Kidney tubule cell (primary cell): Measurements from ENCODE around the gene RFC3.

Source experiments
- DNase-seq: peaks from one replicate; pipeline ENCODE4 v3.0.0-alpha.2; 2018; ENCODE audit warnings: low spot score

RFC3 gene

GRCh38 chr13:33868343-33868994, 50.5 kb downstream of the RFC3 start:
- peak; percentile 33 for DNase-seq

- peak; percentile 82 for DNase-seq
These were observed 51.1 kb downstream of the RFC3 start for GRCh38 chr13:33869005-33869404.

GRCh38 chr13:33870046-33870668, 52.2 kb downstream of the RFC3 start:
- DNase-seq: no peak

- DNase-seq: no peak
These were observed 53.5 kb downstream of the RFC3 start for GRCh38 chr13:33871207-33872004.

- DNase-seq: no peak
These were observed 54.0 kb downstream of the RFC3 start for GRCh38 chr13:33872005-33872351.

- DNase-seq: no peak
These were observed 55.4 kb downstream of the RFC3 start for GRCh38 chr13:33873251-33873908.

- DNase-seq: no peak
These were observed 56.9 kb downstream of the RFC3 start for GRCh38 chr13:33874871-33875270.

GRCh38 chr13:33875618-33876401, 57.9 kb downstream of the RFC3 start:
- no peak for DNase-seq

- no peak for DNase-seq
These were observed 58.9 kb downstream of the RFC3 start for GRCh38 chr13:33876716-33877394.

- no peak for DNase-seq
These were observed 61.2 kb downstream of the RFC3 start for GRCh38 chr13:33879118-33879517.

GRCh38 chr13:33882804-33883203, 64.9 kb downstream of the RFC3 start:
- no peak for DNase-seq

- no peak for DNase-seq
These were observed 66.7 kb downstream of the RFC3 start for GRCh38 chr13:33884531-33885220.
